Measurements from ENCODE around the gene UBE3C.
"Not testable (repeated sequence)": the region's sequence is repeated elsewhere in the genome, so short reads cannot be mapped to it uniquely, and the experiment has no call there.

Gene UBE3C

DNA sequence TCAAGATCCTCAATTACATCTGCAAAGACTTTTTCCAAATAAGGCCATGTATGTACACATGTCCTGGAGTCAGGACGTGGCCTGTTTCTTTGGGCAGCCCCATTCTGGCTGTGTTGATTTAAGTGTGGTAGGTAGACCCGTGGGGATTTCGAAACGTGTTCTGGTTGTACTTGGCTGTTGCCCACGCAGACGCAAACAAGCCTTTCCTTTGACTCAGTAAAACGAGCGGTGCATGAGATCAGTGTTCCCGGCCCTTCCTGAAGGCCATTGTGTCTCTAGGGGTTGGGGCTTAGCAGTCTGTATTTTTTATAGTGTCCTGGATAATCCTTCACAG, 133.2 kb downstream of the UBE3C start:
- no peak for DNase-seq (ENCODE audit: low read depth)

DNA sequence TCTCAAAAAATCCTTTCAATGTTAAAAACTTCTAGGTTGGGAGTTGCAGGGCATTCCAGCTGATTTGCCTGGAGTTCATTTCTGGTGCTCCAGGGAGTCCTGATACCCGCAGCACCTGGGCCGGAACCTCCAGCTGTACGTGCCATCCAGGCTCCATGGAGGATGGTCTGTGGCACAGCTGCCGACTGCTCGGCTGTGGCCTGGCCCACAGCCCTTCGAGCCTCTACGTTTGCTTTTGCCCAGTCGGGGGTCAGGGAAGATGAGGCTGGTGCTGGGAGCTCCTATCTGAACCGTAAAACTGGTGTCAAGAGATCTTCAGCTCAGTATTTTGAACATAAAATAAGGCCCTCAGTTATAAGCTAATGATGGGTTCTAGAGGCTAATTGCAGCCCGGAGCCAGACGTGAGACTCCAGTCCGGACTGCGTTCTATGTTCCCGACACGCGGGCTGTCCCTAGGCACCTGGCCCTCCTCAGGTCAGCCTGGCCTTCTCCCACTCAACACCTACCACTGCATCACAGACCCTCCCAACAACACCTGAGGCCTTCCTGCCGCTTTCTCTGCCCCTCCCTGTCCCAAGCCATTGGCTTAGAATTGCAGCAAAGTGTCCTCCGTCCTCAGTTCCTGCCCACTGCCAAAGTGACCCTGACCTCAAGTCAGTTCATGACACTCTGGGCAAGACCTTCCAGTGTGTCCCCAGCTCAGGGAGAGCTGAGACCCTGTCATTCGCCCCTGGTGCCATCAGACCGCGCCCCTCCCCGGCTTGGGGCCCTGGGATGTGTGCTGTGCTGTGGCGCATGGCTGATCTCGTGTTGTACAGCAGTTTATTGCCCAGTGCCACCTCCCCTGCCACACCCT, 133.9 kb downstream of the UBE3C start:
- no peak for DNase-seq (ENCODE audit: low read depth)

GRCh38 chr7:157273208-157274093, 134.7 kb downstream of the UBE3C start:
- DNase-seq (ENCODE audit: low read depth): peak; percentile 28

DNA sequence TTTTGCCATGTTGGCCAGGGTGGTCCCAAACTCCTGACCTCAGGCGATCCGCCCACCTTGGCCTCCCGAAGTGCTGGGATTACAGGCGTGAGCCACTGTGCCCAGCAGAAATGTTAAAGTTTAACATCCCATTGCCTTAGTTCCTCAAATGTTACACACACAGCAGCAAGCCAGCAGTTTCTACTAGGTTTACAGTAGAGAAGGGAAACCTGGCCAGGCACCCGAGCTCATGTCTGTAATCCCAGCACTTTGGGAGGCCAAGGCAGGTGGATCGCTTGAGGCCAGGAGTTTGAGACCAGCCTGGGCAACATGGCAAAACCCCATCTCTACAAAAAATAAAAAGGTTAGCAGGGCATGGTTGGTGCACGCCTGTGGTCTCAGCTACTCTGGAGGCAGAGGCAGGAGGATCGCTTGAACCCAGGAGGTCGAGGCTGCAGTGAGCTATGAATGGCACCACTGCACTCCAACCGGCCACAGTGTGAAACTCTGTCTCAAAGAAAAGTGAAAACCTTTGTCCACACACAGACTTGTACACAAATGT, 135.4 kb downstream of the UBE3C start:
- DNase-seq (ENCODE audit: low read depth): not testable (repeated sequence)

GRCh38 chr7:157274991-157275427, 136.3 kb downstream of the UBE3C start:
- DNase-seq (ENCODE audit: low read depth): no peak

- no peak for DNase-seq (ENCODE audit: low read depth)
Observed at GRCh38 chr7:157276091-157276561, 137.4 kb downstream of the UBE3C start.

DNA sequence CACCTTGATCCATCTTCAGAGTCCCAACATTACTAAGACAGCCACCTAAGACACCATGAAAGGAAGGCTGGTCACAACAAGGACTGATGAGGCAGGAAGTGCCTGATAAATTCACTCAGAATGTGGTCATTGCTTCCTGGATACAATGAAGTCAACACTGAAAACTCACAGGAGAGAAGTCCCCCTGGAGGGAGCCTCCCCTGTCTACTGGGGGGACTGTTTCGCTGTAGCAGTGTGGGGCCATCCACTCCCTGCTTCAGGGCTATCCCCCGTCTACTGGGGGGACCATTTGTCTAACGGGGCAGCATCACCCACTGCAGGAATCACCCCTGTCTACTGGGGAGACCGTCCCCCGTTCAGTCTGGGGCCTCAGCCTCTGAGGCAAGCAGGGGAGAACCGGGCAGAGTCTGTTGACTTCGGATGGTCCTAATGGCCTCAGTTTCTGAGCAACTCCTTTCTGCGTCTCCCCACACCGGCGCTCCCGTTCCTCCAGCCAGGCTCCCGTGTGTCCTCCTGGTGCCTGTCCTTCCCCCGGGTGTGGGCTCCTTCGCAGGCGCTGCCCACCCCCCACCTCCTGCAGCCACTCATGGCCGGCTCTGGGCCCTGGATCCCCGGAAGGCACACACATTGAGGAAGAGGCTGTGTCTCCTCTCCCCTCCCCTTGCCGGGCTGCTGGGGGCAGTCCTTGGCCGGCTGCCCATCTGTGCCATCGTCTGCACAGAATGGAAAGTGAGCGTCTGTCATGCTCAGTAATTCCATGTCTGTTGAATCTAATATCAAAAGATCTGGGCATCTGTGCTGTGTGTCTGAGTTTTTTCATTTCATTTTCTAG, 138.2 kb downstream of the UBE3C start:
- DNase-seq (ENCODE audit: low read depth): no peak

GRCh38 chr7:157277568-157277967, 138.8 kb downstream of the UBE3C start:
- not testable (repeated sequence) for DNase-seq (ENCODE audit: low read depth)

GRCh38 chr7:157278167-157278790, 139.6 kb downstream of the UBE3C start:
- DNase-seq (ENCODE audit: low read depth): no peak

DNA sequence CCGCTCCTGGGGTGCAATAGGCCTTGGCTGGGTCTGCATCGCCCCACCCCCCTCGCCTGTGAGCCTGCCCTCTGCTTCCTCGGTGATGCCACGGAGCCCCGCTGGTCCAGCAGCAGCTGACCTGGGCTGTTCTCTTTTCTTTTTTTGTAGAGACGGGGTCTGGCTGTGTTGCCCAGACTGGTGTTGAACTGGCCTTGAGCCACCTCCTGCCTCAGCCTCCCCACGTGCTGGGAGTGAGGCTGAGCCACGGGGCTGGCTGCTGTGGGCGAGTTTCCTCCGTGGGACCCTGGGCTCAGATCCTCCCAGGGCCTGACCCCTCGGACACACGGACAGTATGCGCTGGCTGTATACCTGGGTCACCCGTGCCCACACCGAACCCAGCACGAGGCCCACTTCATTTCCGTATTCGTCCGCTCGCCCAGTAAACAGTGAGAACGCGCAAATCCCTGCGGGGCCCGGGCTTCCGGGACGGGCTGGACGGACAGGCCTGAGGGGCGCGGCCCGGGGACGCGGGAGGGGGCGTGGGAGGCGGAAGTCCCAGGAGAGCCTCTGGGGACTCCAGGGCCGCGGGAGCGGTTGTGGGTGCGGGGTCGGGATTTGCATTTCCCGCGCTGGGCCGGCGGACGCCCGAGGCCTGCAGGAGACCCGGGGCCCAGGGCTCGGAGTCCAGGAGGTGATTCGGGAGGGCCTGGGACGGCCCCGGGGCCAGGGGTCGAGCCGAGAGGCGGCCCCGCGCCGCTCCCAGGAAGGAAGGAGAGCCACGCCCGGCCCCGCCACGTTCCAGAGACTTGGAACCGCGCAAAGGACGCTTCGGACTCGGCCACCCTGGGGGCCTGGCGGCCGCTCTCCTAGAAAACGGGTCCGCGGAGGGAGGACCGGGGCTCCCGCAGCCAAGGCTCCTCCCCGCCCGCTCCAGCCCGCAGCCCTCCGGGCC, 140.3 kb downstream of the UBE3C start:
- no peak for DNase-seq (ENCODE audit: low read depth)

- DNase-seq (ENCODE audit: low read depth): no peak
Observed at GRCh38 chr7:157279741-157280215, 141.1 kb downstream of the UBE3C start.

DNA sequence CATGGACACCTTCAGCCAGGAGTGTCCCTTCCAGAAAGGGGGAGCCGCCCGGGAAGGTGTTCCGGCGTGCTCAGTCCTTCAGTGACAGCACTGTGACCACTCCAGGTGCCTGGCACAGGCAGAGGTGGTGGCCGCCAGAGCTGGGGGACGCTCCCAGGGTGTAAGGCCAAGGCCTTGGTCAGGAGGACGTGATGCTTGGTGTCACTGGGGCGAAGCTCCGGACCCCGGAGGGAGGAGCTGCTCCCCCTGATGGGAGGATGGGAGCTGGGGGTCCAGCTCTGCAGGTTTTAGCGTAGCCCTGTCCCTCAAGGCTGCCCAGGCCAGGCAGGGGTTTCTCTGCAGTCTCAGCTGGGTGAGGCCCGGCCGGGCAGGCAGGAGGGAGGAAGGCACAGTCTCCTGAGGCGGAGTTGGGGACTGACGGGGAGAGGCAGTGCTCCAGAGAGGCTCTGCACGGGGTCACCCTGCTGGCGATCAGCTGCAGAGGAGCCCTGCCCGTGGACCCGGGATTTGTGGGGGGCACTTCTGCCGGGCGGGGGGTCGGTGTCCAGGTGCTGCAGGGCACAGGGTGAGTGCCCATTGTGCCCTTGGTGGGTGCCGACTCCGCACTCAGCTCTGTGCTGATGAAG, 141.6 kb downstream of the UBE3C start:
- no peak for DNase-seq (ENCODE audit: low read depth)

- DNase-seq (ENCODE audit: low read depth): no peak
Observed at GRCh38 chr7:157281221-157281998, 142.7 kb downstream of the UBE3C start.

DNA sequence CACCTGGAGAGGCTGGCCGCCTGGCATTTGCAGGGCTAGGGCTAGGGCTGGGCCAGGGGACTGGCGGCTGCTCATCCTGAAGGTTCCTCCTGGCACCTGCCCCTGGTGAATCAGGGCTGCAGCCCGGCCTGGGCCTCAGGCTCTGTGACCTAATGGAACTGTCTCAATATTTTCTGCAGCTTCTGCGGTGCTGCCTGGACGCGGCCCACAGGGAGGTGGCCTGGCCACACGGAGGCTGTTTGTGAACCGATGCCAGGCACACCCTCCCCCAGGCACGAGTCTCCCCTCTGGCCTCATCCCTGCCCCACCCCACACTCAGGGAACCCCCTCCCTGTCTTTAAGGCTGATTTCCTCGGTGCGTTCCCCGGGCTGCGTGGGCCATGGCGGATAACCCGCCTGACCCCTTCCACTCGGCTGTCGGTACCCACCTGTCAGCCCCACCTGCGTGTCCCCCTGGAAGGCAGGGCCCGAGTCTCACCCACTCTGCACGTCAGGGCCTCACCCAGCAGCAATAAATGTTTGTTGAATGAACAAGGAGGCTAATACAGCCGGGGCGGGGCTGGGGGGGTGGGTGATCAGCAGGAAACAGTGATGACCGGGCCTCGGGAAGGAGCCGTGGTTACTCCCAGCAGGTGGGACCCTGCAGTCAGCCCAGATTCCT, 143.5 kb downstream of the UBE3C start:
- DNase-seq (ENCODE audit: low read depth): no peak

DNA sequence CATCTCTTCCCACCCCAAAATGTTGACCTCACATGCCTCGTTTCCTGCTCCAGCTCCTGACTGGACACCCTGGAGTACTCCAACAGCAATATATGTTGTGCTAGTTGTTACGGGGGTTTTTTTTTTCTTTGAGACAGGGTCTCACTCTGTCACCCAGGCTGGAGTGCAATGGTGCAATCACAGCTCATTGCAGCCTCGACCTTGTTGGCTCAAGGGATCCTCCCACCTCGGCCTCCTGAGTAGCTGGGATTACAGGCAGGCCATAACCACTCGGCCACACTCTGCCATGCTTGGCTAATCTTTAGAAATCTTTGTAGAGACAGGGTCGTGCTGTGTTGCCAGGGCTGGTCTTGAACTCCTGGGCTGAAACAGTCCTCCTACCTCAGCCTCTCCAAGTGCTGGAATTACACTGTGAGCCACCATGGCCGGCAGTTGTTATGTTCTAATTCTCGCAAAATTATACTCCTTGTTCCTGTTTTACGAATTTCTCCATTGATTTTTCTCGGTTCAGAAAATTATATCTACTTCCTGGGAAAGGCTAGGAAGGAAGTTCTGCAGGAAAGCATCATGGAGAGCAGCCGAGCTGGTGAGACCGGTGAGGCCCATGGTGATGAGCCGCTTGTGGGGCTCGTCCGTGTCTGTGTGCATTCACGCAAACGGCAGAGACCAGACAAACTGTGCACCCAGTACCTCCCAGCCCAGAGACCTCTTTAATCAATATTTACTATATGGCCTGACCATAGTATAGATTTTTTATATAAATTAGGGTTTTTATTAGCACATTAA, 145.7 kb downstream of the UBE3C start:
- no peak for DNase-seq (ENCODE audit: low read depth)

- DNase-seq (ENCODE audit: low read depth): no peak
Observed at GRCh38 chr7:157291404-157292080, 152.8 kb downstream of the UBE3C start.

- DNase-seq (ENCODE audit: low read depth): no peak
Observed at GRCh38 chr7:157292258-157292657, 153.5 kb downstream of the UBE3C start.
